Caco-2 (cell line): Measurements from ENCODE around the gene PNMA8C. TPM values are rescaled to one million over a fixed set of nuclear protein-coding genes. Genes with fewer than 3 reads are reported as not detected.

ENCODE experiments used
- BruUV-seq: library from RNA; stranded (reverse); fragments of 400-500 nt; replicated peaks from 2 replicates; lab custom pipeline; 2021; lab: Mats Ljungman, UMichigan
- CTCF ChIA-PET: fragments of 300-600 bp; sonication (Branson Sonifier 250); formaldehyde crosslinking; loops from one replicate; lab custom pipeline; 2022; ENCODE audit warnings: antibody characterized with exemption; lab: Charles Lee
- POLR2A ChIA-PET: fragments of 300-600 bp; sonication (Branson Sonifier 250); formaldehyde crosslinking; loops from one replicate; lab custom pipeline; 2022; ENCODE audit warnings: antibody characterized with exemption; lab: Charles Lee
- DNase-seq, 2 experiments: peaks; one replicate each; pipeline versions ENCODE4 v3.0.0 to v3.0.0-alpha.2; 2020 to 2022
- H3K27me3 ChIP-seq: replicated peaks from 2 replicates; pipeline ENCODE4 v1.6.0; 2011; ENCODE audit warnings: low read length; ENCODE audit not compliant: control insufficient read depth, insufficient read depth
- H3K36me3 ChIP-seq: 2 replicates; pipeline ENCODE4 v1.5.1; 2011; ENCODE audit warnings: low read length; ENCODE audit not compliant: control insufficient read depth, insufficient read depth
- H3K4me1 ChIP-seq: fragments of 250-450 bp; sonication (Bioruptor Pico); 2 replicates; pipeline ENCODE4 v1.5.1; 2020; ENCODE audit warnings: mild to moderate bottlenecking
- H3K4me3 ChIP-seq: 2 replicates; pipeline ENCODE4 v1.5.1; 2011; ENCODE audit warnings: low read depth, mild to moderate bottlenecking, control low read depth, low read length
- H3K9me3 ChIP-seq: fragments of 250-450 bp; sonication (Bioruptor Pico); 2 replicates; pipeline ENCODE4 v1.5.1; 2020; ENCODE audit warnings: mild to moderate bottlenecking, moderate library complexity
- H3K27ac Mint-ChIP-seq: one replicate; pipeline ENCODE4 v1.8.0; 2022; ENCODE audit warnings: mixed read lengths; ENCODE audit not compliant: unreplicated experiment
- H3K27me3 Mint-ChIP-seq: one replicate; pipeline ENCODE4 v1.8.0; 2022; ENCODE audit warnings: mixed read lengths; ENCODE audit not compliant: insufficient read depth, unreplicated experiment
- H3K36me3 Mint-ChIP-seq: one replicate; pipeline ENCODE4 v1.8.0; 2022; ENCODE audit warnings: mild to moderate bottlenecking, mixed read lengths; ENCODE audit not compliant: insufficient read depth, unreplicated experiment
- H3K4me1 Mint-ChIP-seq: one replicate; pipeline ENCODE4 v1.8.0; 2022; ENCODE audit warnings: low read depth, mixed read lengths; ENCODE audit not compliant: unreplicated experiment
- H3K4me3 Mint-ChIP-seq: one replicate; pipeline ENCODE4 v1.8.0; 2022; ENCODE audit warnings: mild to moderate bottlenecking, moderate library complexity, mixed read lengths; ENCODE audit not compliant: unreplicated experiment
- H3K9me3 Mint-ChIP-seq: one replicate; pipeline ENCODE4 v1.8.0; 2022; ENCODE audit warnings: mixed read lengths; ENCODE audit not compliant: unreplicated experiment
- CTCF ChIP-seq, 2 experiments: fragments of 200-600 bp in 1 of 2; IDR thresholded peaks; 1 replicate in 1 of 2; 2 replicates in 1 of 2; pipeline versions ENCODE4 v1.5.1 to v1.8.0; 2011 to 2022; ENCODE audit warnings: antibody characterized with exemption in 1 of 2, control low read depth in 1 of 2, inconsistent platforms in 1 of 2, low read depth in 1 of 2, low read length in 1 of 2, mild to moderate bottlenecking in 1 of 2, moderate library complexity in 1 of 2; ENCODE audit not compliant: insufficient read depth in 1 of 2, severe bottlenecking in 1 of 2, unreplicated experiment in 1 of 2
- intact Hi-C: fragments of 100-400 bp; cut with micrococcal nuclease; formaldehyde crosslinking; loops from one replicate; pipeline ENCODE4 v1.10.0; 2022; ENCODE audit not compliant: unreplicated experiment
- total RNA-seq: library from RNA; stranded (reverse); gene quantifications from 2 replicates; pipeline ENCODE4 v1.2.3, GENCODE V29; 2022

PNMA8C gene
- total RNA-seq, 1 experiment from 2014 or later = not detected

GRCh38 chr19:46463516-46463915 lies 34.8 kb upstream of the PNMA8C start:
- no peak for DNase-seq
- H3K9me3 ChIP-seq = no peaks in the 10 kb centered on the region
- POLR2A ChIA-PET = no interaction called here
- no peak overlapping the region for H3K4me3 ChIP-seq
- H3K4me1 ChIP-seq = no peaks in the 10 kb centered on the region
- intact Hi-C loops = no loop called here
- H3K27me3 ChIP-seq = no peaks in the 10 kb centered on the region
- H3K36me3 Mint-ChIP-seq = no peaks in the 10 kb centered on the region
- no peaks in the 10 kb centered on the region for H3K36me3 ChIP-seq
- H3K27me3 Mint-ChIP-seq = no peaks in the 10 kb centered on the region
- H3K4me1 Mint-ChIP-seq = no peaks in the 10 kb centered on the region
- H3K9me3 Mint-ChIP-seq = no peaks in the 10 kb centered on the region
- H3K27ac Mint-ChIP-seq = no peak overlapping the region
- no peak overlapping the region for H3K4me3 Mint-ChIP-seq
- no TSS peak for BruUV-seq
- TF ChIP-seq CTCF (IDR thresholded peaks at IDR 0.05; ENCODE audit: insufficient read depth in 1 of 2, low read depth in 1 of 2, low read length in 1 of 2, severe bottlenecking in 1 of 2, unreplicated experiment in 1 of 2) = no peak
- CTCF ChIA-PET = no interaction called here

- no peak for DNase-seq
- H3K27me3 Mint-ChIP-seq = peaks cover 2% of the 10 kb centered on the region
- no peaks in the 10 kb centered on the region for H3K27me3 ChIP-seq
- H3K4me1 ChIP-seq = no peaks in the 10 kb centered on the region
- H3K4me1 Mint-ChIP-seq = no peaks in the 10 kb centered on the region
- no peaks in the 10 kb centered on the region for H3K9me3 ChIP-seq
- BruUV-seq = no TSS peak
- H3K4me3 Mint-ChIP-seq = no peak overlapping the region
- TF ChIP-seq CTCF (IDR thresholded peaks at IDR 0.05; ENCODE audit: insufficient read depth in 1 of 2, low read depth in 1 of 2, low read length in 1 of 2, severe bottlenecking in 1 of 2, unreplicated experiment in 1 of 2) = no peak
- H3K27ac Mint-ChIP-seq = no peak overlapping the region
- no peaks in the 10 kb centered on the region for H3K9me3 Mint-ChIP-seq
- no peaks in the 10 kb centered on the region for H3K36me3 Mint-ChIP-seq
- no peak overlapping the region for H3K4me3 ChIP-seq
- ChIA-PET POLR2A (interaction anchor here (0.6 kb wide), 1 partner anchor 50 kb away, joined by 4 read pairs; no protein-coding TSS in a partner anchor), CTCF (interaction anchor here (0.5 kb wide), 1 partner anchor 16 kb away, joined by 4 read pairs; no protein-coding TSS in a partner anchor)
- intact Hi-C loops = no loop called here
- H3K36me3 ChIP-seq = no peaks in the 10 kb centered on the region
These were observed 32.8 kb upstream of the PNMA8C start for GRCh38 chr19:46461537-46461936.

GRCh38 chr19:46460981-46461380 lies 32.2 kb upstream of the PNMA8C start:
- no peak for DNase-seq
- Histone ChIP-seq H3K36me3 (no peaks in the 10 kb centered on the region), H3K4me1 (no peaks in the 10 kb centered on the region), H3K4me3 (no peak overlapping the region), H3K9me3 (no peaks in the 10 kb centered on the region), H3K27me3 (no peaks in the 10 kb centered on the region)
- ChIA-PET CTCF (interaction anchor here (0.6 kb wide), 1 partner anchor 866 kb away, joined by 3 read pairs; no protein-coding TSS in a partner anchor), POLR2A (no interaction called here)
- no peak overlapping the region for H3K27ac Mint-ChIP-seq
- no peaks in the 10 kb centered on the region for H3K4me1 Mint-ChIP-seq
- no peak overlapping the region for H3K4me3 Mint-ChIP-seq
- no TSS peak for BruUV-seq
- peaks cover 2% of the 10 kb centered on the region for H3K27me3 Mint-ChIP-seq
- intact Hi-C loops = no loop called here
- H3K36me3 Mint-ChIP-seq = no peaks in the 10 kb centered on the region
- H3K9me3 Mint-ChIP-seq = no peaks in the 10 kb centered on the region
- TF ChIP-seq CTCF (IDR thresholded peaks at IDR 0.05; ENCODE audit: insufficient read depth in 1 of 2, low read depth in 1 of 2, low read length in 1 of 2, severe bottlenecking in 1 of 2, unreplicated experiment in 1 of 2) = no peak
